ENCODE data around the gene LTBP3. TPM values are rescaled to one million over a fixed set of nuclear protein-coding genes. Genes with fewer than 3 reads are reported as not detected.

LTBP3 gene
- total and polyA plus RNA-seq, 3 donors from 2014 or later = 58.1 to 126 (median 112) TPM

DNA sequence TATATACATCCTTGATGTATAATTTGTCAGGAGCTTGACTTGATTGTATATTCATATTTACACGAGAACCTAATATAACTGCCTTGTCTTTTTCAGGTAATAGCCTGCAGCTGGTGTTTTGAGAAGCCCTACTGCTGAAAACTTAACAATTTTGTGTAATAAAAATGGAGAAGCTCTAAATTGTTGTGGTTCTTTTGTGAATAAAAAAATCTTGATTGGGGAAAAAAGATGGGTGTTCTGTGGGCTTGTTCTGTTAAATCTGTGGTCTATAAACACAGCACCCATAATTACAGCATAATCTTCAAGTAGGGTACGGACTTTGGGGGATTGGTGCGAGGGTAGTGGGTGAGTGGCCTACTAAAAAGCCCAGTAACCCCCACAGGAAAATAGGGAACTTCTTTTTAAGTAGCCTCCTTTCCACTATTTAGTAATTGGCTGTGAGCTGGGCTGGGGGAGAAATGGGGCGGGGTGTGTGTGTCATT, 51.8 kb downstream of the LTBP3 start:
- 36 to 54% methylated on average over 4 of the region's 4 CpGs for WGBS, 2 donors
- TF ChIP-seq, protein P1, sequence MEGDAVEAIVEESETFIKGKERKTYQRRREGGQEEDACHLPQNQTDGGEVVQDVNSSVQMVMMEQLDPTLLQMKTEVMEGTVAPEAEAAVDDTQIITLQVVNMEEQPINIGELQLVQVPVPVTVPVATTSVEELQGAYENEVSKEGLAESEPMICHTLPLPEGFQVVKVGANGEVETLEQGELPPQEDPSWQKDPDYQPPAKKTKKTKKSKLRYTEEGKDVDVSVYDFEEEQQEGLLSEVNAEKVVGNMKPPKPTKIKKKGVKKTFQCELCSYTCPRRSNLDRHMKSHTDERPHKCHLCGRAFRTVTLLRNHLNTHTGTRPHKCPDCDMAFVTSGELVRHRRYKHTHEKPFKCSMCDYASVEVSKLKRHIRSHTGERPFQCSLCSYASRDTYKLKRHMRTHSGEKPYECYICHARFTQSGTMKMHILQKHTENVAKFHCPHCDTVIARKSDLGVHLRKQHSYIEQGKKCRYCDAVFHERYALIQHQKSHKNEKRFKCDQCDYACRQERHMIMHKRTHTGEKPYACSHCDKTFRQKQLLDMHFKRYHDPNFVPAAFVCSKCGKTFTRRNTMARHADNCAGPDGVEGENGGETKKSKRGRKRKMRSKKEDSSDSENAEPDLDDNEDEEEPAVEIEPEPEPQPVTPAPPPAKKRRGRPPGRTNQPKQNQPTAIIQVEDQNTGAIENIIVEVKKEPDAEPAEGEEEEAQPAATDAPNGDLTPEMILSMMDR (IDR thresholded peaks at IDR 0.05) = no peak
- TF ChIP-seq POLR2A (IDR thresholded peaks at IDR 0.05) = no peak
- Histone ChIP-seq H3K4me3 (no peak overlapping the region), H3K27me3 (no peaks in the 10 kb centered on the region), H3K27ac (peak overlapping the region; percentile 92 to 96), H3K9me3 (no peaks in the 10 kb centered on the region), H3K4me1 (peaks cover 20% of the 10 kb centered on the region), H3K36me3 (ENCODE audit: low read depth, missing control alignments) (no peaks in the 10 kb centered on the region)
- intact Hi-C loops (cut with DNase I; ENCODE audit: low total_unique reads) = no loop called here
- no peak for DNase-seq

DNA sequence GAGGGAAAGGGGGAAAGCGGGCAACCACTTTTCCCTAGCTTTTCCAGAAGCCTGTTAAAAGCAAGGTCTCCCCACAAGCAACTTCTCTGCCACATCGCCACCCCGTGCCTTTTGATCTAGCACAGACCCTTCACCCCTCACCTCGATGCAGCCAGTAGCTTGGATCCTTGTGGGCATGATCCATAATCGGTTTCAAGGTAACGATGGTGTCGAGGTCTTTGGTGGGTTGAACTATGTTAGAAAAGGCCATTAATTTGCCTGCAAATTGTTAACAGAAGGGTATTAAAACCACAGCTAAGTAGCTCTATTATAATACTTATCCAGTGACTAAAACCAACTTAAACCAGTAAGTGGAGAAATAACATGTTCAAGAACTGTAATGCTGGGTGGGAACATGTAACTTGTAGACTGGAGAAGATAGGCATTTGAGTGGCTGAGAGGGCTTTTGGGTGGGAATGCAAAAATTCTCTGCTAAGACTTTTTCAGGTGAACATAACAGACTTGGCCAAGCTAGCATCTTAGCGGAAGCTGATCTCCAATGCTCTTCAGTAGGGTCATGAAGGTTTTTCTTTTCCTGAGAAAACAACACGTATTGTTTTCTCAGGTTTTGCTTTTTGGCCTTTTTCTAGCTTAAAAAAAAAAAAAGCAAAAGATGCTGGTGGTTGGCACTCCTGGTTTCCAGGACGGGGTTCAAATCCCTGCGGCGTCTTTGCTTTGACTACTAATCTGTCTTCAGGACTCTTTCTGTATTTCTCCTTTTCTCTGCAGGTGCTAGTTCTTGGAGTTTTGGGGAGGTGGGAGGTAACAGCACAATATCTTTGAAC, 52.5 kb downstream of the LTBP3 start:
- Histone ChIP-seq H3K4me3 (peak overlapping the region; percentile 90 to 94), H3K27me3 (no peaks in the 10 kb centered on the region), H3K9me3 (no peaks in the 10 kb centered on the region), H3K27ac (peak overlapping the region; percentile 92 to 96), H3K4me1 (peaks cover 20% of the 10 kb centered on the region), H3K36me3 (ENCODE audit: low read depth, missing control alignments) (no peaks in the 10 kb centered on the region)
- no peak for TF ChIP-seq POLR2A (IDR thresholded peaks at IDR 0.05)
- TF ChIP-seq, protein P1 (IDR thresholded peaks at IDR 0.05) = no peak
- intact Hi-C loops (cut with DNase I; ENCODE audit: low total_unique reads) = no loop called here
- DNase-seq = no peak
- 23 to 31% methylated on average over 12 of the region's 12 CpGs for WGBS, 2 donors

DNA sequence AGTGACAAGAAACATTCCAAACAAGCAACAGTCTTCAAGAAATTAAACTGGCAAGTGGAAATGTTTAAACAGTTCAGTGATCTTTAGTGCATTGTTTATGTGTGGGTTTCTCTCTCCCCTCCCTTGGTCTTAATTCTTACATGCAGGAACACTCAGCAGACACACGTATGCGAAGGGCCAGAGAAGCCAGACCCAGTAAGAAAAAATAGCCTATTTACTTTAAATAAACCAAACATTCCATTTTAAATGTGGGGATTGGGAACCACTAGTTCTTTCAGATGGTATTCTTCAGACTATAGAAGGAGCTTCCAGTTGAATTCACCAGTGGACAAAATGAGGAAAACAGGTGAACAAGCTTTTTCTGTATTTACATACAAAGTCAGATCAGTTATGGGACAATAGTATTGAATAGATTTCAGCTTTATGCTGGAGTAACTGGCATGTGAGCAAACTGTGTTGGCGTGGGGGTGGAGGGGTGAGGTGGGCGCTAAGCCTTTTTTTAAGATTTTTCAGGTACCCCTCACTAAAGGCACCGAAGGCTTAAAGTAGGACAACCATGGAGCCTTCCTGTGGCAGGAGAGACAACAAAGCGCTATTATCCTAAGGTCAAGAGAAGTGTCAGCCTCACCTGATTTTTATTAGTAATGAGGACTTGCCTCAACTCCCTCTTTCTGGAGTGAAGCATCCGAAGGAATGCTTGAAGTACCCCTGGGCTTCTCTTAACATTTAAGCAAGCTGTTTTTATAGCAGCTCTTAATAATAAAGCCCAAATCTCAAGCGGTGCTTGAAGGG, 53.3 kb downstream of the LTBP3 start:
- peak overlapping the region; percentile 90 to 94 for H3K4me3 ChIP-seq
- H3K36me3 ChIP-seq (ENCODE audit: low read depth, missing control alignments) = no peaks in the 10 kb centered on the region
- H3K27me3 ChIP-seq = no peaks in the 10 kb centered on the region
- peak overlapping the region; percentile 92 to 96 for H3K27ac ChIP-seq
- WGBS, 2 donors = 28 to 34% methylated on average over 8 of the region's 8 CpGs
- no peaks in the 10 kb centered on the region for H3K9me3 ChIP-seq
- DNase-seq = no peak
- TF ChIP-seq POLR2A (IDR thresholded peaks at IDR 0.05) = no peak
- TF ChIP-seq, protein P1 (IDR thresholded peaks at IDR 0.05) = peak in 1 of 3 experiments; percentile 5
- H3K4me1 ChIP-seq = peaks cover 20% of the 10 kb centered on the region
- intact Hi-C loops (cut with DNase I; ENCODE audit: low total_unique reads) = no loop called here

DNA sequence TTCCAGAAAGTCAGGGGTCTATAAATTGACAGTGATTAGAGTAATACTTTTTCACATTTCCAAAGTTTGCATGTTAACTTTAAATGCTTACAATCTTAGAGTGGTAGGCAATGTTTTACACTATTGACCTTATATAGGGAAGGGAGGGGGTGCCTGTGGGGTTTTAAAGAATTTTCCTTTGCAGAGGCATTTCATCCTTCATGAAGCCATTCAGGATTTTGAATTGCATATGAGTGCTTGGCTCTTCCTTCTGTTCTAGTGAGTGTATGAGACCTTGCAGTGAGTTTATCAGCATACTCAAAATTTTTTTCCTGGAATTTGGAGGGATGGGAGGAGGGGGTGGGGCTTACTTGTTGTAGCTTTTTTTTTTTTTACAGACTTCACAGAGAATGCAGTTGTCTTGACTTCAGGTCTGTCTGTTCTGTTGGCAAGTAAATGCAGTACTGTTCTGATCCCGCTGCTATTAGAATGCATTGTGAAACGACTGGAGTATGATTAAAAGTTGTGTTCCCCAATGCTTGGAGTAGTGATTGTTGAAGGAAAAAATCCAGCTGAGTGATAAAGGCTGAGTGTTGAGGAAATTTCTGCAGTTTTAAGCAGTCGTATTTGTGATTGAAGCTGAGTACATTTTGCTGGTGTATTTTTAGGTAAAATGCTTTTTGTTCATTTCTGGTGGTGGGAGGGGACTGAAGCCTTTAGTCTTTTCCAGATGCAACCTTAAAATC, 54.0 kb downstream of the LTBP3 start:
- no peak for DNase-seq
- H3K36me3 ChIP-seq (ENCODE audit: low read depth, missing control alignments) = no peaks in the 10 kb centered on the region
- TF ChIP-seq, protein P1 (IDR thresholded peaks at IDR 0.05) = no peak
- no peak for TF ChIP-seq POLR2A (IDR thresholded peaks at IDR 0.05)
- H3K4me3 ChIP-seq = peak overlapping the region; percentile 90 to 94
- peak overlapping the region; percentile 92 to 96 for H3K27ac ChIP-seq
- intact Hi-C loops (cut with DNase I; ENCODE audit: low total_unique reads) = no loop called here
- no peaks in the 10 kb centered on the region for H3K27me3 ChIP-seq
- peaks cover 20% of the 10 kb centered on the region for H3K4me1 ChIP-seq
- WGBS, 2 donors = 5 to 13% methylated on average over 3 of the region's 3 CpGs
- no peaks in the 10 kb centered on the region for H3K9me3 ChIP-seq
